NCI-H345 treated with DMSO at 0.1 percent for 48 hours (cell line): Measurements from ENCODE around the gene SMAD4.
"Not testable (repeated sequence)": the region's sequence is repeated elsewhere in the genome, so short reads cannot be mapped to it uniquely, and the experiment has no call there.

ENCODE experiments used
- DNase-seq: peaks from one replicate; lab custom pipeline; 2025; ENCODE audit not compliant: unreplicated experiment; lab: John Stamatoyannopoulos, UW

Gene SMAD4

DNA sequence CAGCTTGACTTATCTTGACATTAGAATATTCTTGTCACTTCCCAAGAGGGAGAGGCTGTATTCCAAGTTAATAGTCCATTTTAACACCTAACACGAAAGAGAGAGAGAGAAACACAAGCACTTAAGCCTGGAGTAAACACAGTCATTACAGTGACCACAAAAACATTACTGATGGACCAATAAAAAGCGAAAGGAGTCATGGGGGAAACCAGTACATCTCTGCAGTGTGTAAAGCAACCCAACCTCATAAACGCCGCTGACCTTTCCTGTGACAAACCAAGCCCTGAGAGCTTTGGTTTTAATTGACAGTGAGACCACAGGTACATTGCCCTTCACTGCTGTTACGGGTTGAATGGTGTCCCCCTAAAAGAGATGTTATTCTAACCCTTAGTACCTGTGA is 78.3 kb downstream of the SMAD4 start:
- DNase-seq: no peak

DNA sequence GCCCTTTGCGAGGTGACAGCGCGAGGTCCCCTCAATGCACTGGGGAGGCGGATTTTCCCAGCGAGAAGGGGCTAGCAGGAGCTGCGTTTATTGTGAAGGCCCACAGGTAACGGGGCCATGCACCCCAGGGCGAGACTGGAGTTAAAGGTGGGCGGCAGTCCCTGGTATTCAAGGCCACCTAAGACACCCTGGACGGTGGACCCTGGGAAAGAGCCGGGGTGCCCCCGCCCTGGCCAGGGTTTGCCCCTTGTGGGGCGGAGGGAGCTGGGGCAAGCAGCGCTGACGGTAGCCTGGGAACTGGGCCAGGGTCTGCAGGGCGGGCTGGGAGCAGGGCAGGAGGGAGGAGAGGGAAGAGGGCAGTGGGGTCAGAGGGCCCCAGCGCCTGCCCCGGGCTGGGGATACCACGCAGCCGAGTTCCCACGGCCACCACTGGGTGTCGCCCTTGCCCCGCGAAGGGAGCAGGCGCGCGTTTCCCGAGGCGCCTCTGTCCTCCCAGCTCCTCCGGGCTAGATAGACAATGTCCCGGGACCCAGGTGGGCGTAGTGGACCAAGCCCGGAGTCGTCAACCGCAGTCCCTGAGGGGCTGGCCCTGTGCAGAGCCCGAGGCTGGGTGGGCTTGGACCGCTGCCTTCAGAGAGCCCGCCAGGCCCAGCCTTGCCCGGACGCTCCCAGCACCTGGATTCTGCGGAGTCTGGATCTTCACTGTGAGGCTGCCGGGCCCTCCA is 80.2 kb downstream of the SMAD4 start:
- DNase-seq: no peak

DNA sequence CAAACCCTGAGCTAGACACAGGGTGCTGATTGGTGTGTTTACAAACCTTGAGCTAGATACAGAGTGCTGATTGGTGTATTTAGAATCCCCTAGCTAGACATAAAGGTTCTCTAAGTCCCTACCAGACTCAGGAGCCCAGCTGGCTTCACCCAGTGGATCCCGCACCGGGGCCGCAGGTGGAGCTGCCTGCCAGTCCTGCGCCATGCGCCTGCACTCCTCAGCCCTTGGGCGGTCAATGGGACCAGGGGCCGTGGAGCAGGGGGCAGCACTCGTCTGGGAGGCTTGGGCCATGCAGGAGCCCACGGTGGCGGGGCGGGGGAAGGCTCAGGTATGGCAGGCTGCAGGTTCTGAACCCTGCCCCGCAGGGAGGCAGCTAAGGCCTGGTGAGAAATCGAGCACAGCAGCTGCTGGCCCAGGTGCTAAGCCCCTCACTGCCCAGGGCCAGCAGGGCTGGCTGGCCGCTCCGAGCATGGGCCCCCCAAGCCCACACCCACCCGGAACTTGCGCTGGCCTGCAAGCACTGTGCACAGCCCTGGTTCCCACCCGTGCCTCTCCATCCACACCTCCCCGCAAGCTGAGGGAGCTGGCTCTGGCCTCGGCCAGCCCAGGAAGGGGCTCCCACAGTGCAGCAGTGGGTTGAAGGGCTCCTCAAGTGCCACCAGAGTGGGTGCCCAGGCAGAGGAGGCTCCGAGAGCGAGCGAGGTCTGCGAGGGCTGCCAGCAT is 81.8 kb downstream of the SMAD4 start:
- DNase-seq: not testable (repeated sequence)

DNA sequence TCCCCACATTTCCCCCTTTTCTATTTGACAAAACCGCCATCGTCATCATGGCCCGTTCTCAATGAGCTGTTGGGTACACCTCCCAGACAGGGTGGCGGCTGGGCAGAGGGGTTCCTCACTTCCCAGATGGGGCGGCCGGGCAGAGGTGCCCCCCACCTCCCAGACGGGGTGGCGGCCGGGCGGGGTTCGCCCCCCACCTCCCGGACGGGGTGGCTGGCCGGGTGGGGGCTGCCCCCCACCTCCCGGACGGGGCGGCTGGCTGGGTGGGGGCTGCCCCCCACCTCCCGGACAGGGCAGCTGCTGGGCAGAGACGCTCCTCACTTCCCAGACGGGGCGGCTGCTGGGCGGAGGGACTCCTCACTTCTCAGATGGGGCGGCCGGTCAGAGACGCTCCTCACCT is 87.0 kb downstream of the SMAD4 start:
- not testable (repeated sequence) for DNase-seq

DNA sequence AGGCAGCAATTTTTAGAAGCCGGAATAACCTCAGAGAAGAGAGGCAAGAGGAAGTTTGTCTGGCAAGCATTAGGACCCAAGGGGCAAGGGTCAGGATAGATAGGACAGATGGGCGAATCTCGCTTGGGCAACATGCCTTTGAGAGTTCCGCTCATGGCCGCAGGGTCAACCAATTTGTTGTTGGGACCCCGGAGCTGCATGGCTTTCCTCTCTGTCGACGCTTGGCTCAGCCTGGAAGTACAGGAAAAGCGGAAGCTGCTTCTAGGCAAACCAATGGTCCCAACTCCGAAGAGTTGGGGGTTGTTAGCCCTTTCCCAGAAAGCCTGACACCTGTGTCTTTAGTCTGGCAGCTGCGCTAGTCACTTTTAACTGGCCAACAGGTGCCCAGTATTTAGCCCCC is 89.5 kb downstream of the SMAD4 start:
- not testable (repeated sequence) for DNase-seq

DNA sequence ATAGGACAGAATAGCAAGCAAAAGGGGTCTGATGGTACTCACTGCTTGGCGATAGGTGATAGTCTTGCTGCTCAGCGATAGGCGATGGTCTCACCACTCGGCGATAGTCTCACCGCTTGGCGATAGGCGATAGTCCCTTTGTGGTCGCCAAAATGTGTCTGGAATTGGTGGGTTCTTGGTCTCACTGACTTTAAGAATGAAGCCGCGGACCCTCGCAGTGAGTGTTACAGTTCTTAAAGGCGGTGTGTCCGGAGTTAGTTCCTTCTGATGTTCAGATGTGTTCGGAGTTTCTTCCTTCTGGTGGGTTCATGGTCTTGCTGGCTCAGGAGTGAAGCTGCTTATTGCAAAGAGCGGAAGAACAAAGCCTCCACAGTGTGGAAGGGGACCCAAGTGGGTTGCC is 90.0 kb downstream of the SMAD4 start:
- not testable (repeated sequence) for DNase-seq

DNA sequence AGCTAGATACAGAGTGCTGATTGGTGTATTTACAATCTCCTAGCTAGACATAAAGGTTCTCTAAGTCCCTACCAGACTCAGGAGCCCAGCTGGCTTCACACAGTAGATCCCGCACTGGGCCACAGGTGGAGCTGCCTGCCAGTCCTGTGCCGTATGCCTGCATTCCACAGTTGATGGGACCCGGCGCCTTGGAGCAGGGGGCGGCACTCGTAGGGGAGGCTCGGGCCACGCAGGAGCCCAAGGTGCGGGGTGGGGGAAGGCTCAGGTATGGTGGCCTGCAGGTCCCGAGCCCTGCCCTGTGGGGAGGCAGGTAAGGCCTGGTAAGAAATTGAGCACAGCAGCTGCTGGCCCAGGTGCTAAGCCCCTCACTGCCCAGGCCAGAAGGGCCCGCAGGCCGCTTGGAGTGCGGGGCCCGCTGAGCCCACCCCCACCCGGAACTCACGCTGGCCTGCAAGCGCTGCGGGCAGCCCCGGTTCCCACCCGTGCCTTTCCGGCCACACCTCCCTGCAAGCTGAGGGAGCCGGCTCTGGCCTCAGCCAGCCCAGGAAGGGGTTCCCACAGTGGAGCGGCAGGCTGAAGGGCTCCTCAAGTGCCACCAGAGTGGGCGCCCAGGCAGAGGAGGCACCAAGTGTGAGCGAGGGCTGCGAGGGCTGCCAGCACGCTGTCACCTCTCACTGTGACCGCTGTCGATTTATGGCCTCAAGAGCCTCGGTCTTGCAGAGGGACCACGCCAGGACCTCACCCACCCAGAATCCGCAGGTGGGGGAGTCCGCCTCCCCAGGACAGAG is 91.0 kb downstream of the SMAD4 start:
- DNase-seq: no peak

DNA sequence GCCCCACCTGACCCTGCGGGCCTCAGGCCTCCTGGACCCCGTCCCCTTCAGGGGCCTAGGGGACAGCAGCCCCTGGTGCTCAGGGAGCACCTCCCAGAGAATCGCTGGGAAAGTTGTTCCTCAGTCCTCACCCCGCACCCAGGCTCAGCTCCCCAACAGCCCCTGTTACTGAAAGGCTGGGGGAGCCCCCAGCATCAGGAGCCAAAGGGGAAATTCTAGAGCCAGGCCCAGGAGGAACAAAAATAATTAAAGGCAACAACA is 91.5 kb downstream of the SMAD4 start:
- no peak for DNase-seq

DNA sequence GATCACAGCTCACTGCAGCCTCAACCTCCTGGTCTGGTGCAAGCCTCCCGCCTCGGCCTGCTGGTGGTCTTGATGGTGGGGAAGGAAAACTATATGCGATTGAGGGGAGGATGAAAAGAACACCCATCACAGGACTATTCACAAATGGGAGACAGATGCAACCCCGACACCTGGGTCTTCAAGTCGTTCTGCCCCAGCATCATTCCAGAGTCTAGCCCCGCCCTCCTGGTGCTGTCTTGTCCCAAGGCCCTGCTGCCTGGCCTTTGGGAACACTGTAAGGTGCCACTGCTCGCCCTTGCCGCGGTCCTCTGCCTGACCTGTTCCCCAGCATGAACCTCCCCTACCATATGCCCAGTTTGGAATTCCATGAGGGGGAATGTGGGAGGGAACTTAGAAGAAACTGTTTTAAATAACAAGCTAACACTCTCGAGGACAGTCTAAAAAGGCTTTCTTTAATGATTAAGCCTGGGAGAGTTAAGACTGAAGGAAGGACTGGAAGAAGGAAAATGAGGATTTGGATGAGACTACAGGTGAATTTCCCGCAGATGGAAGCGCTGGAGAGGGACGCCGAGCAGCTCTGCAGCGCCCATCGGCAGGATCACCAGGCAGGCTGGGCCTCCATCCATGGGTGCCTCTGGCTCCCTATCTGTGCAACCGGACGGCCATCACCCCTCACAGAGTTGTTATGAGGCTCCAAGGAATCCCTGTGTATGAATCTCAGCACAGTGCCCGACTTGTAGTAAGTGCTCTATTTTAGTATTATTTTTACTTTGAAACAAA is 92.4 kb downstream of the SMAD4 start:
- no peak for DNase-seq

DNA sequence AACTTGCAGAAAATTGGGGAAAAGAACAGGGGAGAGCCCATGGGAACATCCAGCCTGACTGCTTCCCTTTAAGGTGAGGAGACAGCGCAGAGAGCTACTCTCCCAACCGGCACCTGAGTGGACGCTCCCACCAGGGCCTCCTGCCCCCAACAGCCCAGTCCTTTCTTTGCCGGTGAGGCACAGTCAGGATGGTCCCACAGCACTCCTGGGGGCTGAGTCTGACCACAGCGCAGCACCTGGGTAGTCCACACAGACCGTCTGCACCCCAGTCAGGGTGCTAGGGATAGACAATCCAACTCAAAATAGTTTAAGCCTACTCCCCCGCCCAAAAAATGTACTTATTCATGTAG is 93.0 kb downstream of the SMAD4 start:
- DNase-seq: no peak

DNA sequence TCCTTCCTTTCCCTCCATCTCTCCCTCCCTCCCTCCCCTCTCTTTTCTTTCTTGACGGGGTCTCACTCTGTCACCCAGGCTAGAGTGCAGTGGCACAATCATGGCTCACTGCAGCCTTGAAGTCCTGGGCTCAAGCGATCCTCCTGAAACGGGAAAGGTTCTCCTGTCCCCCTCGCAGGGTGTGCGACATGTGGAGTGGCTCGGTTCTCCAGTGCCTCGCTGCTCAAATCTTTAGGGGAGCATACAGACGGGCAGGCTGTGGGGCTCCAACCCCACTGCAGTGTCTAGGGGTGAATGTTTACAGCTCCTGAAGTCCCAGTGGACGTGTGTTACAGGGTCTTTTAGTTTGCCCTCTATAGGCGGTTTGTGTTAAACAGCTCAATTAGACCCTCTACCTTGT is 93.5 kb downstream of the SMAD4 start:
- no peak for DNase-seq

DNA sequence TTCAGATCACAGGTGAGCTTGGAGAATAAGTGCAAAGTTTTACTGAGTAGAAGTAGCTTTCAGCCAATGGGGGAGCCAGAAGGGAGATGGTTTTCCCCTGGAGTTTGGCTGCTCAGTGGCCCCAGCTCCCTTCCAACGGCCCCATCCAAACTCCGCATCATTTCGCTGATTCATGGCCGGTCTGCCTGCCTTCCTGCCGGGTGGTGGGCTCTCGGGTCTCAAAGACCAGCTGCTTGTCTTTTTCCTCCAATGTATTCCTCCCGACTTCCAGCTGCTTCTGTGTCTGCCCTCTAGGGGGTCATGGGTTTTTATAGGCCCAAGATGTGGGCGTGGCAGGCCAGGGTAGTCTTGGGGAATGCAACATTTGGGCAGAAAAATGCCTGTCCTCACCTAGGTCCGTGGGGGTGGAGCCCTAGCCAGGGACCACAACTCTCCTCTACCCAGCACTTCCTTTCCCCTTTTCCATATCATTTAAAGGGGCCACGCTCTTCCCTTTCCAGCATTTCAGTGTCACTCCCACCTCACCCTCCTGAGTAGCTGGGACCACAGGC is 94.0 kb downstream of the SMAD4 start:
- no peak for DNase-seq

DNA sequence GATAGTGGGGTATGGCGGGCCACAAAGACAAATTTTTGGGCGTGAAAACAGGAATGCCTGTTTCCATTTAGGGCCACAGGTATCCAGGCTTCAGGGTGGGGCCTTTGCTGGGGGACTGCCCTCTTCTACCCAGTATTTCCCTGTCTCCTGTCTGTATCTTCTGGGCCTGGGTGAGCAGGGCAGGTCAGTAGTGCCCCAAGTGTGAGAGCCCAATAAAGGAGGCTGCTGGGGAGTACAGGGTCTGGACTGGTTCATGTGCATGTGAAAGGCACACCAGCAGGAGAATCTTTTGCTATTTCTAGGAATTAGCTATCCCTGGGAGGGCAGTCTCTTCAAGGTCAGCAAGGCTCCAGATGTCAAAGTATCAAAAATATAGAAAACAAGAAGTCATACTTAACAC is 96.0 kb downstream of the SMAD4 start:
- no peak for DNase-seq

DNA sequence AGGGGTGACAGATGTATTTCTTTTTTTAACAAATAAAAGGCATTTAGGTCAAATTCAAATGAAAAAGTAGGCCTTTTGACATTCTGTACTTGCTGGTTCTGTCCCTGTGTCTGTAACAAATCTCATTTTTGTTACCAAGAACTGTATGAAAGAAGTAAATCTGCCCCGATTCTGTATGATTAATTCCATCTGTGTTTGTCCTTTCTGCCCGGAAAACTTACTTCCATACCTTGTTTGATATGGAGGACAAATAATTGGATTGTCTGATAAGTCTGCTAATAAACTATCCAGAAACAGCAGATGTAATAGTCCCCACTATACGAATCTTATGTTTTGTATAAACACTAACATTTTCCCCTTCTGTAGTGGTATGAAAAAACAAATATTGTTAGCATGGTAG is 97.7 kb downstream of the SMAD4 start:
- no peak for DNase-seq

DNA sequence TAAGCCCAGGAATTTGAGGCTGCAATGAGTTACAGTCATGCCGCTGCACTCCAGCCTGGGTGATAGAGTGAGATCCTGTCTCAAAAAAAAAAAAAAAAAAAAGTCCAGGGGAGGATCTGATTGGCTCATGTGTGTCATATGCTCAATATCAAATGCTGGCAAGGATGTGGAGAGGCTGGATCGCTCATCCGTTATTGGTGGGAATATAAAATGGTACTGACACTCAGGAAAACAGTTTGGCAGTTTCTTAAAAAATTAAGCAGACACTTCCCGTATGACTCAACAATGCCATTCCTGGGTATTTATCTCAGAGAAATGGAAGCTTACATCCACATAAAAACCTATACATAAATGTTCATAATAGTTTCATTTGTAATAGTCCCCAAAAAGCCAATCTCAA is 98.5 kb downstream of the SMAD4 start:
- DNase-seq: no peak

DNA sequence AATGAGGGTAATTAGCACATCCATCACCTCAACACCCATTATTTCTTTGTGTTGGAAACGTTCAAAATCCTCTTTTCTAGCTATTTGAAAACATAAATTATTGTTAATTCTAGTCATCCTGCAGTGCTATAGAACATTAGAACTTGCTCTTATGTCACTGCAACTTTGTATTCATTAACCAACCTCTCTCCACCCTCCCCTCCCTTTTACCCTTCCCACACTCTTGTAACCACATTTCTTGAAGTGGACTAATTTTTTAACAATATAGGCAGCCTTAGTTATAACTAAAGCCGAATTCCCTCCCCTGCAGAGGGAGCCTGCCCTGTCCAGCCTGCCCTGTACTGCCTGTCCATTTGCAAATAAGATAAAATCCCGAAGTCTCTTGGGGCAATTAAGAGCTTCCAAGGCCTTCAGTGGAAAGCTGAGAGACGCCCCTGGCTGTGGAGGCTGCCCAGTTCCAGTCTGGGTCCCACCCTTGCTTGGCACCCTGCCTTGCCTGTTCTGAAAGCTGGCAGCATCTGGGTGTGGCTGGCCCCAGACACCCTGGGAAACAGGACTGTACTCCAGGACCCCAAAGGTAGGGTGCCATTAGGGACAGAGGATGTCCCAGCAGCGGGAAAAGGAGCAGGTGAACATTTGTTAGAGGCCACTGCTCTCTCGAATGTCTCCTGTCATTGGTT is 102.4 kb downstream of the SMAD4 start:
- DNase-seq: no peak

DNA sequence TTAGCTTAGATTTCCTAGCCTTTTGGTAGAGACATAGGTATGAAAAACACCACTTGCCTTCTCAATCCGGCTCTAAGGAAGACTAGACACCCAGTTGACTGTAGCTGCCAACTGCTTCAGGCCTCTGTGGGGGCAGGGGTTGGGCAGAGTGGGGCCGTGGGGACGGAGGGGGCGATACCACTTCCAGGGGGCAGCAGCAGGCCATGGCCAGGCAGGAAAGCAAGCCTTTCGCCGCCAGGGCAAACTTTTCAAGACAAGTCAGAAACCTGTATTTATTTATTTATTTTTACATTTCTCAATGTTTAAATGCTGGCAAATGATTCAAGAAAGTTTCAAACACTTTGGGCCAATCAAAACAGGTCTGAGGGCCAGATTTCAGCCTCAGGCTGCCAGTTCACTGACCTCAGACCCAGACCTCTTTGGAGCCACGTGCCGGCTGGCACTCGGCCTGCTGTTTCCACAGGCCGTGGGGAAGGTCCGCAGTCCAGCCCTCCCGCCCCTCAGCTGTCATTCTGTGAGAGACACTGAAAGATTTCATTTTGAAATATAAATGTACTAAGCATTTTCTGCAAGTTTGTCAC is 103.7 kb downstream of the SMAD4 start:
- no peak for DNase-seq
